GM12874 (cell line): ENCODE results near the gene SAFB.

Experiments
- TF ChIP-seq, protein P1 (sequence below): IDR thresholded peaks from 2 replicates; pipeline ENCODE4 v1.5.1; 2011; ENCODE audit warnings: low read depth, mild to moderate bottlenecking, control low read depth, low read length, moderate library complexity; ENCODE audit not compliant: insufficient read depth

SAFB gene

DNA sequence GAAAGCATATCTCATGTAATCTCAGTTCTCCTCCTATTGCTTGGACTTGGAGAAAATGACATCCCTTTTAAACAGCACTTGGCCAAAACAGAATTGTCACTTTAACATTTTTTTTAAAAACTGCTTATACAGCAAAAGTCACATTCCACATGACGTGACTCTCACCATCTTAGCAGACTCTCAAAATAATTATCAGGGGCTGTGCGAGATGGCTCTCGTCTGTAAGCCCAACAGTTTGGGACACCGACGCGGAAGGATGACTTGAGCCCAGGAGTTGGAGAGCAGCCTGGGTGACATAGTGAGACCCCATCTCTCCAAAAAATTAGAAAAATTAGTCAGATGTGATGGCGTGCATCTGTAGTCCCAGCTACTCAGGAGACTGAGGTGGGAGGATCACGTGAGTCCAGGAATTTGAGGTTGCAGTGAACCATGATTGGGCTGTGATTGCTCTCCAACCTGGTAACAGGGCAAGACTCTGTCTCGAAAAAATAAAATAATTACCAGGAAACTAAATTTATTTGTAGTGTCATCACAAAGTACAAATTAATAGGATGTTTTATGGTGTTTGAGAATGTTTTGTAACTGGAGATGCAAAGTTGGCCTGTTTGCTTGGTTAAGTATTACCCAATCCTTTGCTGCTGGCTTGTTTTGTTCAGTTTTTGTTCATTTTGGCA is 8.8 kb downstream of the SAFB start:
- TF ChIP-seq, protein P1, sequence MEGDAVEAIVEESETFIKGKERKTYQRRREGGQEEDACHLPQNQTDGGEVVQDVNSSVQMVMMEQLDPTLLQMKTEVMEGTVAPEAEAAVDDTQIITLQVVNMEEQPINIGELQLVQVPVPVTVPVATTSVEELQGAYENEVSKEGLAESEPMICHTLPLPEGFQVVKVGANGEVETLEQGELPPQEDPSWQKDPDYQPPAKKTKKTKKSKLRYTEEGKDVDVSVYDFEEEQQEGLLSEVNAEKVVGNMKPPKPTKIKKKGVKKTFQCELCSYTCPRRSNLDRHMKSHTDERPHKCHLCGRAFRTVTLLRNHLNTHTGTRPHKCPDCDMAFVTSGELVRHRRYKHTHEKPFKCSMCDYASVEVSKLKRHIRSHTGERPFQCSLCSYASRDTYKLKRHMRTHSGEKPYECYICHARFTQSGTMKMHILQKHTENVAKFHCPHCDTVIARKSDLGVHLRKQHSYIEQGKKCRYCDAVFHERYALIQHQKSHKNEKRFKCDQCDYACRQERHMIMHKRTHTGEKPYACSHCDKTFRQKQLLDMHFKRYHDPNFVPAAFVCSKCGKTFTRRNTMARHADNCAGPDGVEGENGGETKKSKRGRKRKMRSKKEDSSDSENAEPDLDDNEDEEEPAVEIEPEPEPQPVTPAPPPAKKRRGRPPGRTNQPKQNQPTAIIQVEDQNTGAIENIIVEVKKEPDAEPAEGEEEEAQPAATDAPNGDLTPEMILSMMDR, result no peak

DNA sequence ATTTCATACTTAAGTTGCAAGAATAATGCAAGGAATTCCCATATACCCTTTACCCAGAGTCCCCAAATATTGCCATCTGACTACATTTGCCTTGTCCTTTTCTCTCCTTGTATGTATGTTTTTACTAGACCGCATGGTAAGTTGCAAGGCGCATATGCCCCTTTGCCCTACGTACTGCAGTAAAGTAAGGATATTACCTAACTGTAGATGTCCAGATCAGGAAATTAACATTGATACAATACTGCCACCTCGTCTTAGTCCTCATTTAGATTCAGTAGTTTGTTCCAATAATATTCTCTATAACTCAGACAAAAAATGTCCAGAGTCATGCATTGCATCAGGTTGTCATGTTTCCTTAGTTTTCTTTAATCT is 9.3 kb downstream of the SAFB start:
- TF ChIP-seq, protein P1, result no peak

DNA sequence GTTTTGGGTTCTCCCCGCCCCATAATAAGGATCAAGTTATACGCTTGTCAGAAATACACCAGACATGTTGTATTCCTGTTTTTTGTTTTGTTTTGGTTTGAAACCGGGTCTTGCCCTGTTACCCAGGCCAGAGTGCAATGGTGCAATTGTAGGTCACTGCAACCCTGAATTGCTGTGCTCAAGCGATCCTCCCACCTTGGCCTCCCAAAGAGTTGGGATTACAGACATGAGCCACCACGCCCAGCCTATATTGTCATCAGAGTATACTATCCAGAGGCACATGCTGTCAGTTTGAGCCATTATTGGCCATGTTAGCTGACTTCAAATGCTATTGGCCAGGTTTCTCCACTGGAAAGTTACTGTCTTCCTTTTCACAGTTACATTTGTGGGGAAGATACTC is 9.8 kb downstream of the SAFB start:
- TF ChIP-seq, protein P1, result no peak

DNA sequence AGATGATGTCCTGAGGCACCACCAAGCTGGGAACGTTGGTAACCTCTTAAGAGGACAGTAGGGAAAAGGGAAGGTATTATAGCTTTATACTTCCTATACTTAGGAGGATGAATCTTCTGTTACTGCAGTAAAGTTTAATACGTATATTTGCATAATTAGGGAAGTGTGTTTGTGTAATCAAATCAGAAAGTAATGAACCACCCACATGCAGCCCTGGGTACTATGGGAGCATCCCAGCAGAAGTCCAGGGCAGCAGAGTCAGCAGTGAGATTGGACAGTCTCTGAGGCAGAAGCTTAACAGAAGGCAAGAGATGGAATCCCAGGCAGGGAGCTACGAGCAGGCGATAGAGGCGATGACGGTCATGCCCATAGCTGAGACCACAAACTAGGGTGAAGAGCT is 12.5 kb downstream of the SAFB start:
- TF ChIP-seq, protein P1, result no peak

DNA sequence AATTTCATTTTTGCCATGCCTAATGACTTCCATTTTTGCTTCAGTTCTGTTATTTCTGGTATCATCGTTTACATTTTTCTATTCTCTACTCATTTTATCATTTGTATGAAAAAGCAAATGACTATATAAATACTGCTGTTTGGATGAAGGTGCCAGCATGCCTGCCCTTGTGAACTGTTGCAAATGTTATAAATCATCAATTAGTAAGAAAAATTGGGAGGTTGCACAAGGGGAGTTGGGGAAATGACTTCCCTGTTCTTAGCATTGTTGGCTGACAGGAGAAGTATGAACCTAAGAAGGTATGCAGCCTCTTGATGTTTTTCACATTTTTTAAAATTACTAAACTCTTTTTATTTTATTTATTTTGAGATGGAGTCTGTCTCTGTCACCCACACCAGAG is 15.1 kb downstream of the SAFB start:
- TF ChIP-seq, protein P1, result no peak

DNA sequence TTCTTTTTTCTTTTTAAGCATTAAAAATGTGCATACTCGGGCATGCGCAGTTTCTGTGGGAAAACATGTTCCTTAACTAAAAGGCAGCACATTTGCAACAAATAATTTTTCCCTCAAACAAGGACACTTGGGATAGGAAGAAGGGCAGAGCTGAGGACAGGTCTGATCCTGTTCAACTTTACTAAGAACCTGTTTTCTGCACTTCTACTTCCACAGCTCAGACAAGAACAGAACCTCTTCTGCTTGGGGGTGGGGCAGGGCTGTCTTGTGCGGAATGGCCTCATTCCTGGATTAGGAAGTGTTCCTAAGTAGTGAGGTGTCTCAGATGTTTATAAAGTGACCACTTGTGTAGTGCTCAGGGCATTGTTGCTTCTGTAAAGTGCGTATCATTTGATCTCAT is 18.3 kb downstream of the SAFB start:
- TF ChIP-seq, protein P1, result no peak

DNA sequence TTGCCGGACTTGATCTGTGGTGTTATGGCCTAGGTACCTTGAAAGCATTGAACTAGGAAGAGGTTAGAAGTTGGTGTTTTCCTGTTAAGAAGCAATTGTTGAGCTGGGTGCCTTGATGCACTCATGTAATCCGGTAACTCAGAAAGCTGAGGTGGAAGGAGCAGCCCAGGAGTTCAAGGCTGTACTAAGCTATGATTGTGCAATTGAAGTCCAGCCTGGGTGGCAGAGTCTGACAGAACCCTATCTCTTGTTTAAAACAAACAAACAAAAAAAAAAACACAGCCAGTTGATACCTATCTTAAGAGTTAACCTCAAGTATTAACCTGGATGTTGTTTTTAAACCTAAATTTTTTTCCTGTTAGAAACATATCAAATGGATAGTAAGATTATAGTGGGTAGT is 19.3 kb downstream of the SAFB start:
- TF ChIP-seq, protein P1, result no peak
